BE2C (cell line): Measurements from ENCODE around the gene AUTS2.

Experiments
- DNase-seq: peaks from one replicate; pipeline ENCODE4 v3.0.0-alpha.2; 2020
- H3K27me3 ChIP-seq: fragments of 250-450 bp; sonication (Bioruptor Pico); 2 replicates; pipeline ENCODE4 v1.5.1; 2020; ENCODE audit warnings: mild to moderate bottlenecking
- H3K36me3 ChIP-seq: fragments of 250-450 bp; sonication (Bioruptor Pico); 2 replicates; pipeline ENCODE4 v1.5.1; 2020; ENCODE audit warnings: mild to moderate bottlenecking
- H3K4me1 ChIP-seq: fragments of 250-450 bp; sonication (Bioruptor Pico); 2 replicates; pipeline ENCODE4 v1.5.1; 2020
- H3K4me3 ChIP-seq: 2 replicates; pipeline ENCODE4 v1.5.1; 2011; ENCODE audit warnings: low read depth, low read length
- H3K9me3 ChIP-seq: fragments of 250-450 bp; sonication (Bioruptor Pico); 2 replicates; pipeline ENCODE4 v1.5.1; 2020
- TF ChIP-seq, protein P1 (sequence below): IDR thresholded peaks from 2 replicates; pipeline ENCODE4 v1.5.1; 2012; ENCODE audit warnings: mild to moderate bottlenecking, low read depth, low read length

The AUTS2 gene

DNA sequence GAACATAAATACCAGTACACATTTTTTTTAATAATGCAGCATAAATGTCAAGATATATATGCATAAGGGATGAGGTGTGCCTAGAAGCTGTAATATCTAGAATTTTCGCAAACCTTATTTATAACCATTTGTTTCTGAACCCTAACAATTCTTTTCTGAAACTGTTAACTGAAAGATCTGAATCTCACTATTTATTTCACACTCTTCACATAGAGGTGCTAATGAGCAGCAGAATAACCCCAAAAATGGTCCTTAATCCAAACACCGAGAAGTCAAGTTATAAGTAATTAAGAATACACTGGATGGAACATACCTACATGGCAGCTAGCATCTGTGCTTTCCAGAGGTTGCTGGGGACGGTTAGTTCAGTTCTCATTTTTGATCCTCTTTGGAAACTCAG is 742.0 kb downstream of the AUTS2 start:
- H3K36me3 ChIP-seq: no peaks in the 10 kb centered on the region
- TF ChIP-seq, protein P1, sequence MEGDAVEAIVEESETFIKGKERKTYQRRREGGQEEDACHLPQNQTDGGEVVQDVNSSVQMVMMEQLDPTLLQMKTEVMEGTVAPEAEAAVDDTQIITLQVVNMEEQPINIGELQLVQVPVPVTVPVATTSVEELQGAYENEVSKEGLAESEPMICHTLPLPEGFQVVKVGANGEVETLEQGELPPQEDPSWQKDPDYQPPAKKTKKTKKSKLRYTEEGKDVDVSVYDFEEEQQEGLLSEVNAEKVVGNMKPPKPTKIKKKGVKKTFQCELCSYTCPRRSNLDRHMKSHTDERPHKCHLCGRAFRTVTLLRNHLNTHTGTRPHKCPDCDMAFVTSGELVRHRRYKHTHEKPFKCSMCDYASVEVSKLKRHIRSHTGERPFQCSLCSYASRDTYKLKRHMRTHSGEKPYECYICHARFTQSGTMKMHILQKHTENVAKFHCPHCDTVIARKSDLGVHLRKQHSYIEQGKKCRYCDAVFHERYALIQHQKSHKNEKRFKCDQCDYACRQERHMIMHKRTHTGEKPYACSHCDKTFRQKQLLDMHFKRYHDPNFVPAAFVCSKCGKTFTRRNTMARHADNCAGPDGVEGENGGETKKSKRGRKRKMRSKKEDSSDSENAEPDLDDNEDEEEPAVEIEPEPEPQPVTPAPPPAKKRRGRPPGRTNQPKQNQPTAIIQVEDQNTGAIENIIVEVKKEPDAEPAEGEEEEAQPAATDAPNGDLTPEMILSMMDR: no peak
- no peaks in the 10 kb centered on the region for H3K27me3 ChIP-seq
- H3K4me3 ChIP-seq: no peak overlapping the region
- H3K4me1 ChIP-seq: peaks cover 6% of the 10 kb centered on the region
- no peak for DNase-seq
- no peaks in the 10 kb centered on the region for H3K9me3 ChIP-seq

GRCh38 chr7:70341446-70341845 is 743.2 kb downstream of the AUTS2 start:
- TF ChIP-seq, protein P1: no peak
- peaks cover 3% of the 10 kb centered on the region; the same call in 1 of the 2 replicates for H3K4me1 ChIP-seq
- H3K27me3 ChIP-seq: no peaks in the 10 kb centered on the region
- no peaks in the 10 kb centered on the region for H3K9me3 ChIP-seq
- H3K4me3 ChIP-seq: no peak overlapping the region
- H3K36me3 ChIP-seq: no peaks in the 10 kb centered on the region
- DNase-seq: no peak

GRCh38 chr7:70343519-70343918 is 745.2 kb downstream of the AUTS2 start:
- H3K27me3 ChIP-seq: no peaks in the 10 kb centered on the region
- H3K4me1 ChIP-seq: no peaks in the 10 kb centered on the region
- H3K36me3 ChIP-seq: no peaks in the 10 kb centered on the region
- H3K9me3 ChIP-seq: no peaks in the 10 kb centered on the region
- no peak overlapping the region for H3K4me3 ChIP-seq
- no peak for DNase-seq
- TF ChIP-seq, protein P1: no peak

- H3K9me3 ChIP-seq: no peaks in the 10 kb centered on the region
- TF ChIP-seq, protein P1: no peak
- H3K4me3 ChIP-seq: no peak overlapping the region
- H3K36me3 ChIP-seq: no peaks in the 10 kb centered on the region
- H3K4me1 ChIP-seq: no peaks in the 10 kb centered on the region
- no peak for DNase-seq
- no peaks in the 10 kb centered on the region for H3K27me3 ChIP-seq
Measured at GRCh38 chr7:70344726-70345125, 746.5 kb downstream of the AUTS2 start.

DNA sequence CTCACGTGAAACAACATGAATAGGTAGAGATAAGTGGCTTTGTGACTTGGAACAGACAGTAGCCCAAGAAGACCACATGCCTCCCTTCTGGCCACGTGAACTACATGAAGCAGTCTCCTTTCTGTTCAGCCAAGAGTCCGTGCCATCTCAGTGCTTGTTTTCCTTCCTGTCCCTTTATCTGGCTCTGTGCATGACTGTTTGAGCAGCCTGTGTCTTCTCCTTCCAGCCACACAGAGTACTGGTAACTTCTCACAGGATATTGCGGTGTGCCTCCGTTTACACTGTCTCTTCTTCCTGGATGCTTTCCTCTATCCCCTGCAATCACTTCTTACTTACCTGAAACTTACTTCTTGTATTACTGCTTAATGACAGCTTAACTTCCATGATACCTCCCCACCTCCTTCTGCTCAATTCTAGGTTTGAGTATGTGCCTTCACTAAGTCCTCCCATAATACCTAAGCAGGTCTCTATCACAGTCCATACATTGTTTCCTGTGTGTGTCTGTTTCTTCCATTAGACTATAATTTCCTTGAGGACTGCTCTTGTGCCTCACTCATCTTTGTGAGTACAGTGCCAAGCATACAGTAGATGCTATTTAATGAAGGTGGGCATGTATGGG is 748.7 kb downstream of the AUTS2 start:
- Histone ChIP-seq H3K9me3 (no peaks in the 10 kb centered on the region), H3K36me3 (no peaks in the 10 kb centered on the region), H3K27me3 (no peaks in the 10 kb centered on the region), H3K4me3 (no peak overlapping the region), H3K4me1 (no peaks in the 10 kb centered on the region)
- TF ChIP-seq, protein P1: no peak
- DNase-seq: no peak

- no peaks in the 10 kb centered on the region for H3K36me3 ChIP-seq
- H3K27me3 ChIP-seq: no peaks in the 10 kb centered on the region
- no peaks in the 10 kb centered on the region for H3K9me3 ChIP-seq
- no peaks in the 10 kb centered on the region for H3K4me1 ChIP-seq
- DNase-seq: no peak
- TF ChIP-seq, protein P1: no peak
- no peak overlapping the region for H3K4me3 ChIP-seq
Measured at GRCh38 chr7:70347463-70348254, 749.4 kb downstream of the AUTS2 start.
